Umbilical cord (tissue), 2 donors: ENCODE results near the gene HSPG2. TPM values are rescaled to one million over a fixed set of nuclear protein-coding genes. Genes with fewer than 3 reads are reported as not detected.
"Not testable (repeated sequence)": the region's sequence is repeated elsewhere in the genome, so short reads cannot be mapped to it uniquely, and the experiment has no call there.

Experiments used
- DNase-seq: peaks from one replicate; pipeline ENCODE4 v3.0.0-alpha.2; 2015; ENCODE audit warnings: low spot score
- total RNA-seq: library from RNA; depleted of rRNA; stranded (reverse); fragments of >200 nt; gene quantifications from one replicate; pipeline ENCODE4 v1.2.3, GENCODE V29; 2014; ENCODE audit warnings: low replicate concordance; ENCODE audit not compliant: insufficient read depth

The HSPG2 gene
- total RNA-seq, 1 donor from 2014 or later: 604 TPM

DNA sequence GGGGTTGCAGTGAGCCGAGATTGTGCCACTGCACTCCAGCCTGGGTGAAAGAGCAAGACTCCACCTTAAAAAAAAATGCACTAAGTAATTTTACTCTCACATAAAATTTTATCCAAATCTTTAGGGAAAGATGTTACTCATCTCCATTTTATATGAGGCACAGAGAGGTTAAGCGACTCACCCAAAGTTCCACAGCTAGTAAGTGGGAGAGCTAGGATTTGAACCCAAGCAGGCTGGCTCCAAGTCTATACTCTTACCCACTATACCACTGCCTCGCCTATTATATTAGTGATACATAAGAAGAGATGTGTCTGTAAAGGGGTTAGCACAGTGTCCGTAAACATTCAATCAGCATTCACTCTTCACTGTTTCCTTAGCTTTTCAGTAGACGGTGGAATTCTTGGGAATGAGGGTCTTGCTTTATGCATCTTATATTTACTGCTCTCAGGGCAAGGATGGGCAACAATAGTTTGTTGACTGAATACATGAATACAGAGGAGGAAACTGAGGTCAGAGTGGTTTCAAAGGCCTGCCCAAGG lies 109.9 kb downstream of the HSPG2 start:
- no peak for DNase-seq

DNA sequence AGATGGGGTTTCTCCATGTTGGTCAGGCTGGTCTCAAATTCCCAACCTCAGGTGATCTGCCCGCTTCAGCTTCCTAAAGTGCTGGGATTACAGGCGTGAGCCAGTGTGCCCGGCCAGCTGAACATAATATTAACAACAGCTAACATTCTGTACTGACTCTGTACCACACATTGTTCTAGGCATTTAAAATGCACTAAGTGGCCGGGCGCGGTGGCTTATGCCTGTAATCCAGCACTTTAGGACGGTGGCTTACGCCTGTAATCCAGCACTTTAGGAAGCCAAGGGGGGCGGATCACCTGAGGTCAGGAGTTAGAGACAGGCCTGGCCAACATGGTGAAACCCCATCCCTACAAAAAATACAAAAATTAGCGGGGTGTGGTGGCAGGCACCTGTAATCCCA lies 110.4 kb downstream of the HSPG2 start:
- DNase-seq: not testable (repeated sequence)

DNA sequence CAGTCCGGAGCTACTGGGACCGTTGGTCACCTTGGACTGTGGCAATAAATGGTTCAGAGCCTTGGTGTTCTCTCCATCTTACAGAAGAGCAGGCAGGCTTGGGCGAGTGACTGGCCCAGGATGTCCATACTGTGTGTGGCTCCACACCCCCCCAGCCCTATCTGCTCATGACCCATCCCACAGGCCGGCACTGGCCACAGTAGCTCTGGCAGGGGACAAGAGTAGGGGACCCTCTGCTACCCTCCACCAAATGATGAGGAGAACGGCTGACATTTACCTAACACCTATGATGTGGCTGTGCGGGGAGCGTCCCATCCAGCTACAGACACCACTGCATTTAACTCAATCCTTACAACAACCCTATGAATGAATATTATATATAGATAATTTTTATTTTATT lies 111.7 kb downstream of the HSPG2 start:
- DNase-seq: no peak

DNA sequence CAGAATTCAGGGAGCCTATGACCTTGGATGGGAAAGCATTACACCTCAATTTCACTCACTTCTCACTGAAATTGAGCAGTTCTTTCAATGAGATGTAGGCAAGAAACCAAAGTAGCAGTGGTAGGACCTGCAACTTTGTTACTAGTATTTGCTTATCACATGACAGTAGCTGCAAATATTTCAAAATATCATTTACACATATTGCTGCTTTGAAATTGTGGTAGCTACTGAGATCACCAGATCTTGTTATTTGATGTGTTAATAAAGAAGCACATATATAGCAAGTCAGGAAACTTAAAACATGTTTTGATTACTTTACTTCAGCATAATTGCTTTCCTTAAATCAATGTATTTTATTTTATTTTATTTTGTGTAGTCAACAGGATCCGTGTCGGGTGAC lies 112.2 kb downstream of the HSPG2 start:
- DNase-seq: no peak

DNA sequence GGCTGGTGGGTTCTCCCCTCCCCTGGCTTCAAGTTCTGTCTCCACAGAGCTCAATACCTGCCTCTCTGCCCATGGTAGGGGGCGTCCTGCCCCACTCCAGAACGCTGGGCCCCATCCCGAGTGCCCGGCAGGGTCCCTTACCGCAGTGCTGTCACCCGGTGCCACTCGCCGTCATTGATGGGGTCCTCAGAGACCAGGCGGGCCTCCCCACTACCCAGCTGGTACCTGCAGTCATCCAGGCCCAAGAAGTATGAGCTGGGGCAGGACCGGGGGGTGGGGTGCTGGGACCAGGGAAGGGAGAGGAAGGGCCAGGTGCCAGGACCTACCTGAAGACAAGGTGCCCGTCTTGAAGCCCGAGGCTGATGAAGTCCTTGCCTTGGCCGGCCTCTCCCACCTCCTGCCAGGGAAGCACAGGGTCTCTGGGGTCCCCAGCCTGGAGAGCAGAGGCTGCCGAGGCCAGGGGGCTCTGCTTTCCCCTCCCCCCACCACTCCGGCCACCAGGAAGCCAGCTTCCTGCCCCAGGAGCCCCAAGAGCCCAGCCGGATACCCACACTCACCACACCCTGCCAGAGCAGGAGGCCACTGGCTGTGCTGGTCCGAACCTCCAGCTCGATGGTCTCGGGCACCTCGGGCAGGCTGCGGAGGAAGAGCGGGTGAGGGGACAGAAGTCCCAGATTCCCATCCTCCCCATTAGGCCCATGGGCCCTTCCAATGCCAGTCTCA lies 113.0 kb downstream of the HSPG2 start:
- DNase-seq: no peak

DNA sequence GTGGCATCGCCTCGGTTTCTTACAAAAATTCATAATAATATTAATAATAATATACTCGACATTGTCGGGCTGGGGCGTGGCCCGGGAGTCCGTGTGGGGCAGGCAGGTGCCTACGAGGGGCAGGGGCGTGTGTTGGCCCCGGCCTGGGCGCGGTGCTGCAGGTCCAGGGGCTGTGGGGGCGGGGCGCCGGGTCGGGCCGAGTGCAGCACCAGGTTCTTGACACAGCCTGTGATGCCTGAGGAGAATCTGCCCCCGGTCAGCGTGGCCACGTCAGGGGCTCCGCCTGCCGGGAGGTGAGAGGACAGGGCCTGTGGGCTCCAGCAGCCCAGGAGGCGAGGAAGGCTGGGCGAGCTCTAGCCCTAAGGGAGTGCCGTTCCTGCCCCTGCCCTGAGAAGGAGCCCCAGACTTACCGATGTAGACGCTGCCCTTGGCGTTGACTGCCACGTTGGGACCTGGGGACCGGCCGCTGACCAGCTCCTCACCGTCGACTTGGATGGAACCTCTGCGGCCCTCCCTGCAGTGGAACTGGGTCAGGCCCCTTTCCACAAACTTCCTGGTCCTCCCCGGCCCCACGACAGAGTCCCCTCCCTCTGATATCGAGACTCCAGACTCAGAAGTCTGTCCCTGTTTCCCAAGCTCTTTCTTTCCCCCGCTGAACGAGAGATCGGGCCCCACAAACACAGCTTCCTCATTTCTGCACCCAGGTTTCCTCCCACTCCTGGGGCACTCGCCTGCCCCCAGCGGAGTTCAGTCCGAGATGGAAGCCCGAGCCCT lies 113.7 kb downstream of the HSPG2 start:
- DNase-seq: no peak

DNA sequence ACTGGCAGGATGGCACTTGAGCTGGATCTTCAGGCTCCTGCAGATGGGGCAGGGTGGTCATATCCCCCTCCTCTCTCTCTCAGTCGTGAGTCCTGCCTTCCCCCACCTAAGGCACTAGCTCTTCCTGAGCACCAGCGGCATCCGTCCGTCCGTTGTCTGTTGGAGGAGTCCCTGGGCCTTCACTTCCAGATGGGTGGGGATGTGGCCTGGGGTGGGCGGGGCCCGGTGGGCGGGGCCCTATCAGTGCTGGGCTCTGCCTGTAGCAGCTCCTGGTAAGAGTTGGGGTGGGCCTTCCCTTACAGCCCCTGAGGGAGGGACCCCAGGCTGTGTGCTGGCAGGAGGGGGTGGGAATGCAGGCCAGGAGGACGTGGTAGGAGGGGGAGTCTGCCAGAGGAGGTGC lies 114.8 kb downstream of the HSPG2 start:
- no peak for DNase-seq

DNA sequence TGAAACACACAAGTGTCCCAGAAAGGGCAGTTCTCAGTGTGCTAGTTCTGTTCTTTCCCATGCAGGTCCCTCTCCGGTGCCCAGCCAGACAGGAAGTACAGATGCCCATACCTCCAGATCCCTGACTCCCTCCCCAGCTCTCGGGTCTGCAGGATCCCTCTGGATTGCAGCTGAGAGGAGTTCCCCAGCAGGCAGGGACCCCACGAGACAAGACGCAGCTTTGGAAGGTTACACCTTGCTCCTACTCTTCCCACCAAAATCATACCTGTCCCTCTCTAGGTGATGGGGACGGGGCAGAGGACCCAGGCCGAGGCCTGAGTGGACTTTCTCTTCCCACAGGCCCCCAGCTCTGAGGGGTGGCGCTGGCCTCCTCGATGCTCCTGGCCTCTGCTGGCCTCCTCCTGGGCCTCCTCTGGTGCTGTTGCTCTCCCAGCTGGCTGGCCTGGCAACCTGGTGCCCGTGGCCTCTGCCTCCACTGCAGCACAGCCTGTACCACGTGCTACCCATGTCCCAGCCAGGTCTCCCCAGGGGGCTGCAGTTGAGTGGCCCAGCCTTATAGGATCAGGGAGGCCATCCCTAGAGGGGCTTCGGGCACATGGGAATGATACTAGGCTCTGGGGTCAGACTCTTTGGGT lies 115.6 kb downstream of the HSPG2 start:
- DNase-seq: no peak

DNA sequence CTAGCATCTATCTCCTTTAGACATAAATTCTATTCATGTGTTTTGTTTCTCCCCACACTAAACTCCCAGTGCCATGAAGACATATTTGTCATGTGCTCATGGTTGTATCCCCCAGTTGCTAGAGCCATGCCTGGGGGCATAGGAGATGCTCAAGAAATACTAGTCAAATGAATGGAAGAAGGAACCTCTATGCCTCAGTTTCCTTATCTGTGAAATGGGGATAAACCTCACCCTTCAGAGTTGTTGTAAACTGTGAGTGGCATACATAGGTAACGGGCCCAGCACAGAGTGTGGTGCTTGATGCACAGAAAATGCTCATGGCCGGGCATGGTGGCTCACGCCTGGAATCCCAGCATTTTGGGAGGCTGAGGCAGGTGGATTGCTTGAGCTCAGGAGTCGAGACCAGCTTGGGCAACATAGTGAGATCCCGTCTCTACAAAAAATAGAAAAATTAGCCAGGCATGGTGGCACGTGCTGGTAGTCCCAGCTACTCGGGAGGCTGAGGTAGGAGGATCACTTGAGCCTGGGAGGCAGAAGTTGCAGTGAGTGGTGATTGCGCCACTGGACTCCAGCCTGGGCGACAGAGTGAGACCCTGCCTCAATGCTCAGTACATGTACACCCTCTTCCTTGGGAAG lies 116.4 kb downstream of the HSPG2 start:
- no peak for DNase-seq

DNA sequence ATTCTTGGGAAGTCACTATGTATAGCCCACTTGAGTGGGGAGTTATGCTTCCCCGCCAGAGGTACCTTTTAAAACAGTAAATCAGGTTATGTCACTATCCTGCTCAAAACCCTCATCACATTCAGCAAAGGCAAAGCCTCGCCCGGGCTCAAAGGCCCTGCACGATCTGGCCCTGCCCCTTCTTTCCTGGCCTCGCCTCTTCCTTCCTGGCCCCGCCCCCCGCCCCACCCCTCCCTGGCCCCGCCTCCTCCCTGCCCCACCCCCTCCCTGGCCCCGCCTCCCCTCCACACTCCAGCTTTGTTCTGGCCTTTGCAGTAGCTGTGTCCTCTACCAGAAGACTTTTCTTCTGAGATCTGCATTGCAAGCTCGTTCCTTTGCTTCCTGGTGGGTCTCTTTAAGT lies 118.5 kb downstream of the HSPG2 start:
- DNase-seq: no peak

DNA sequence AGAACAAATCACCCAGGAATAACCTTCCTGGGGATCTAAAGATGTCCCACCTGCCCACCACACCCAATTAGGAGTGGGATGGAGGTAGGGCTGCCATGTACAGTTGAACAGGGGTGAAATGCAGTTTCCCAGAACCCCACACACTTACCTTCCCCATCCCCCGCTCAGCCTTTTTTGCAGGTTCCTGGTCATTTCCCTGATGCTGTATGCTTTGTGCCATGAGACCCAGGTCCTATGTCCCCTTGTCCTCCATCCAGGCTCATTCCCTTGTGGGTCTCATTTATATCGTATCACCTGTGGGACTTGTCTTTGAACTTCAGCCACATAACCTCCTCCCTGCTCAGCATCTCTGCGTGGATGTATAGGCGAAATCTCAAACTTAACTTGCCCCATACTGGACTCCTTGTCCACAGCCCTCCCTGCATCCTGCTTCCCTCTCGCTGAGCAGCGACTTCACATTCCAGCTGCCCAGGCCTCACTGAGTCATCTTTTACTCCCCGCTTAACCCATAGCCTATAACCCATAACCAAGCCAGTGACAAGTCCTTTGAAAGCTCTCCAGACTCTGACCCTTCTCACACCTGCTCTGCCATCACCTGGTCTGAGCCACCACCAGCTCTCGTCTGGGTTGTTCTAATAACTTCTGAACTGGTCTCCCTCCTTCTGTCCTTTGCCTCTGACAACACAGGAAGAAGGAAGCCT lies 120.4 kb downstream of the HSPG2 start:
- peak; percentile 68 for DNase-seq

DNA sequence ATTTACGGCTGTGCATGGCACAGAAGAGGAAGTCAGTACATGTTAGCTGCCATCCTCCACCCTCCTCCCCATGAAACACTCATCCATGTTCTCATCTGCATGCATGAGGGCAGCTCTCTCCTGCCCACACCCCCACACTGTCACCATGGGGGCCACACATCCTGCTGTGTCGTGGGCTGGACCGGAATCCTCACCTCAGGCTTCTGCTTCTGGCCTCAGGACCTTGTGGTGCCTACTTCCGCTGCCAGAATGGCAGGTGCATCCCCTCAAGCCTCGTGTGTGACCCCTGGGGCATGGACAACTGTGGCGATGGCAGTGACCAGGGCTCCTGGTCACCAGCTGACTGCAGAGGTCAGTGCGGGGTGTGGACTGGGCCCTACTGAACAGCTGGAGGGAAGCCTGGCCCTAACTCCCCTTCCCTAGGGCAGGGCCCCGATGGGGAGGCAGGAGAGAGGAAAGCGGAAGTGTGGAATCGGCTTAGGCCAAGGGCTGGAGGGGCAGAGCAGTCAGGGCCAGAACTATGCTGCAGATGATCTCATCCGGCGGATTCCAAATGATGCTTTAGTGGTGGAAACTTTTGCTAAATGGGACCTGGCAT lies 121.3 kb downstream of the HSPG2 start:
- DNase-seq: peak; percentile 91

DNA sequence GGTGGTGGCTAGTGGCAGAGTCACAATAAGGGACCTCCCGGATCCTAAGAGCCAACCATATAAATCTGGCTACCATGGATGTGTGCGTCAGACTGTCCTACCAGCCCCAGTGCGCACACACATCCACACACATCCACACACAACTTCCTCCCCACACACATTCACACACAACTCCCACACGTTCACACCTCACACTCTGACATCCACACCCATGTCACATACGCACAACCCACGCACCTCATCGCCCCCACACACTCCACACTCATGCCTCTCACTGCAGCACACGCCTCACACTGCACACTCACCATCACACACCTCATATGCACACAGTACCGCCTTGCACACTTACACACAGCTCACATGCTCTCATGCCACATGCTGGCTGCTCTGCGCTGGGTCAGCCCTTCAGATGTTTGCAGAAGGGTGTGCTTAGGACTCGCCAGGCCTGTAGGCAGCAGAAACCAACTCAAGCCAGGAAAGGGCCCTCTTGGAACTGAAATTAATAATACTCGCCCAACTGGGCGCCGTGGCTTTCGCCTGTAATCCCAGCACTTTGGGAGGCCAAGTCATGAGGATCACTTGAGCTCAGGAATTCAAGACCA lies 122.0 kb downstream of the HSPG2 start:
- DNase-seq: no peak

DNA sequence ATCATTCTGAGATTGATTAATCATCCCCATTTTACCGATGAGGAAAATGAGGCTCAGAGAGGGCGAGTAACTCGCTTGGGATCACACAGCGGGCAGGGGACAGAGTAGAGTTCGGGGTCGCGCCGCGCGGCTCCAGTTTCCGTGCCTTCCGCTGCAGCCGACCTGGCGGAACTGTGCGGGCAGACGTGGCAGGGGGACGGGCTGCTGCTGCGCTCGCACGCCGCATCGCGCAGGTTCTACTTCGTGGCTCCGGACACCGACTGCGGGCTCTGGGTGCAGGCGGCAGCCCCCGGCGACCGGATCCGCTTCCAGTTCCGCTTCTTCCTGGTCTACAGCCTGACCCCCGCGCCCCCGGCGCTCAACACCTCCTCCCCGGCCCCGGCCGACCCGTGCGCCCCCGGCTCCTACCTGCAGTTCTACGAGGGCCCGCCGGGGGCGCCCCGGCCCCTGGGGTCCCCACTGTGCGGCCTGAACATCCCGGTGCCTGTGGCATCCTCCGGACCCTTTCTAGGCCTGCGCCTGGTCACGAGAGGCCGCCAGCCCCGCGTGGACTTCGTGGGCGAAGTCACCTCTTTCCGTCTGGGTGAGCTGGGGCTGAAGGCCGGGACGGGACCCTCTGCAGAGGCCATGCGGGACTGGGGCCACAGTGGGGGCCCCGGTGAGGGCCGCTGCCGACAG lies 122.7 kb downstream of the HSPG2 start:
- peak; percentile 35 for DNase-seq

DNA sequence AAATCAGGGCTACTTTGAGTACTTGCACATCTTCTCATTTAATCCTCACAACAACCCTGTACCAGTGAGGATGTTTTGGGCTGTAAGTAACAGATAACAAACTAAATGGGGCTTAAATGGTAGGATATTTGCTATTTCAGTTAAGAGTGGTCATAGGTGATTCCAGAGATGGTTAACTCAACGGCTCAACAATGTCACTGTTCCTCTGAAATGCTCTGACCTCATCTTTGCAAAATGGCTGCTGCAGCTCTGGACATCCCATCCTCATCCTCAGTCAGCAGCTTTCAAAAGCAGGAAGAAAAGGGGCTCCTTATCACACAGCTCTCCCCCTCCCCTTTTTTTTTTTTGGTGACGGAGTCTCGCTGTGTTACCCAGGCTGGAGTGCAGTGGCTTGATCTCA lies 123.6 kb downstream of the HSPG2 start:
- DNase-seq: no peak

DNA sequence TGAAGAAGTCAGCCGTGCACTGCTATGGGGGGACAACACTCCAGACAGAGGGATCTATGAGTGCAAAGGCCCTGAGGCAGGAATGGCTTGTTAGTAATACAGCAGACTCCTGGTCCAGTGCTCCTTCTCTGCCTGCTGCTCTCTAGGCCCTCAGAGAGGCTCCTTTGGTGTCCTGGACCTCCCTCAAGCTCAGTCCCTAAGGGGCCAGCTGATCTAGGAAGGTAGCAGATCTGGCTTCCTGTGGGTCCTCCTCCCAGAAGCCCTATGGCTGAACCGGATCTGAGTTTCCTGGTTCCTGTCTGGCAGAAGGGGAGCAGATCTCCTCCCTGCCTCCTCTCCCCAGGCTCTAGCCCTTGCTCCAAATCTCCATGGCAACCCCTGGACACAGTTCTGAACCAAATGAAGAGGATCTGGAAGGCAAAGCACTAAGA lies 125.2 kb downstream of the HSPG2 start, which contains the start of gene LDLRAD2:
Gene LDLRAD2 (plus strand): TSS at position 391 of the 431 bp plus-strand sequence. CDS start 187 bp downstream, outside the sequence.
- DNase-seq: peak; percentile 66

DNA sequence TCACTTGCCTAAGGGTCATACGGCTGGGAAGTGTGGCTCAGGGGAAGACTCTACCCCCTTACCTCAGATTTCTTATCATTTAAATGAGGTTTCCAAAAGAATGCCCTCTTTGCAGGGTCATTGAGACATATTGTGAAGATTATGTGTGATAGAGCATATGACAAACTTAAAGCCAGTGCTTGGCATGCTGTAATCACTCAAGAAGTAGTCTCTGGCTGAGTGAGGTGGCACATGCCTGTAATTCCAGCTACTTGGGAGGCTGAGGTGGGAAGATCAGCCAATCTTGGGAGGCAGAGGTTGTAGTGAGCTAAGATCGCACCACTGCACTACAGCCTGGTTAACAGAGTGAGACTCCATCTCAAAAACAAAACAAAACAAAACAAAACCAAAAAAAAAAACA lies 132.6 kb downstream of the HSPG2 start:
- DNase-seq: no peak

DNA sequence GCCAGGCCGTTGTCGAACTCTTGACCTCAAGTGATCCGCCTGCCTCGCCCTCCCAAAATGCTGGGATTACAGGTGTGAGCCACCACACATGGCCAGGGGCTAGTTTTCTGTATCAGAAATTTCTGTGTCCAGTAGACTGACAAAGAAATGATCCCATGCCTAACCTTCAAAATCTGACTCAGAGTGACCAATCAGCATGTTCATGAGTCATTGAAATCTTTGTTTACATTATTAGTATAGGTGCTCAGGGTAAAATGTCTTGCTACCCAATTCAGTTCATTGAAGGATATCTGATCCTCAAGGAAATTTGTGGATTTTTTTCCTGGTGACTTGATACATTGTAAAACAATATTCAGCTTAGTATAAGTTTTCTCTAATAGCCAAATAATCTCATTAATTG lies 136.0 kb downstream of the HSPG2 start:
- DNase-seq: no peak

DNA sequence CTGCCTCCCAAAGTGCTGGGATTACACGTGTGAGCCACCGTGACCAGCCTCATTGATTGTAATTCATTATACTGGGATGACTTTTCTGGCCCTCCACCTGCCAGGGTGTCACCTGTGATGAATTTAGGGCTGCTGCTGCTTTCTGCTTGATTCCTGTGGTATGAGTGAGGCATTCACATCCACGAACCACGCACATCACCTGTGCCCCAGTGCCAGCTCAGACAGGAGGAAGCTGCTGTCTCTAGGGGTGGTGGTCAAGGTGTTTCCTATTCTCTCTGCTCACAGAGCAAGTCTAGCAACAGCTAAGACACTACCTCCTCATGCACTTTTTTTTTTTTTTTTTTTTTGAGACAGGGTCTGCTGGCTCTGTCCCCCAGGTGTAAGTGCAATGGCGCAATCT lies 137.4 kb downstream of the HSPG2 start:
- no peak for DNase-seq

DNA sequence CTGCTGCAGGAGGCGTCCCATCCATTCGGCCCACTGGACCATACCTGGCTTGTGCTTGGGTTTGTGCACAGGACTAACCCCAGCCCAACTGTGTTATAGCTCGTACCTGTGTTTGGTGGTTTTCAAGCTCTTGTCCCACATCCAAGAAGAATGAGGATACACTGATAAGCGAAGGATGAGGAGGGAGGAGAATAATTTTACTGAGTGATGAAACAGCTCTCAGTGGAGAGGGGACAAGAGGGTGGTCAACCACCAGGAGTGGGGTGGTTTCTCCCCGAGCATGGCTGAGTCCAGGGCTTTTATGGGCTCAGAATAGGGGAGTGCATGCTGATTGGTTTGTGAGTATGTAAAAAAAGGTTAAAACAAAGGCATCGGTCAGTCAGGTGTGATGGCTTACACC lies 142.0 kb downstream of the HSPG2 start:
- no peak for DNase-seq
